Transverse colon (tissue), 4 donors: ENCODE results near the gene ACSL1. TPM values are rescaled to one million over a fixed set of nuclear protein-coding genes. Genes with fewer than 3 reads are reported as not detected.

Source experiments
- DNase-seq: peaks from one replicate; pipeline ENCODE4 v3.0.0-alpha.2; 2019
- H3K27ac ChIP-seq, 4 donors: fragments of 200-600 bp; sonication (generic); 2 replicates each; pipeline ENCODE4 v1.5.1; 2016 to 2018; ENCODE audit warnings: inconsistent platforms in 4 of 4
- H3K27me3 ChIP-seq: fragments of 200-600 bp; sonication (generic); 2 replicates; pipeline ENCODE4 v1.5.1; 2017; ENCODE audit warnings: inconsistent platforms
- H3K36me3 ChIP-seq, 4 donors: fragments of 200-600 bp; sonication (generic); 2 replicates each; pipeline ENCODE4 v1.5.1; 2017 to 2019; ENCODE audit warnings: inconsistent platforms in 4 of 4
- H3K4me1 ChIP-seq, 4 donors: fragments of 200-600 bp; sonication (generic); 2 replicates each; pipeline ENCODE4 v1.5.1; 2017 to 2020; ENCODE audit warnings: inconsistent platforms in 4 of 4
- H3K4me3 ChIP-seq, 4 donors: fragments of 200-600 bp; sonication (generic); 1 replicate in 1 of 4; 2 replicates in 3 of 4; pipeline versions ENCODE4 v1.5.1 to v1.6.1; 2017 to 2019; ENCODE audit warnings: inconsistent platforms in 4 of 4
- H3K9me3 ChIP-seq, 2 donors: fragments of 200-600 bp; sonication (generic); 2 replicates each; pipeline ENCODE4 v1.5.1; 2017 to 2019; ENCODE audit warnings: inconsistent platforms in 2 of 2
- CTCF ChIP-seq, 5 experiments: fragments of 200-600 bp in 3 of 5; fragments of 450-650 bp in 2 of 5; sonication (generic) in 3 of 5; IDR thresholded peaks; 1 replicate in 2 of 5; 2 replicates in 3 of 5; pipeline ENCODE4 v1.5.1; 2016 to 2017; ENCODE audit warnings: antibody characterized with exemption in 5 of 5, inconsistent platforms in 3 of 5, mild to moderate bottlenecking in 2 of 5, moderate library complexity in 1 of 5
- EP300 ChIP-seq: sonication (generic); formaldehyde crosslinking; IDR thresholded peaks from one replicate; pipeline ENCODE4 v1.6.1; 2017; ENCODE audit warnings: antibody characterized with exemption, low read depth
- POLR2A ChIP-seq: fragments of 450-650 bp; IDR thresholded peaks from one replicate; pipeline ENCODE4 v1.6.1; 2016; ENCODE audit warnings: antibody characterized with exemption, mild to moderate bottlenecking, moderate library complexity
- POLR2AphosphoS5 ChIP-seq, 3 donors: sonication (generic); formaldehyde crosslinking; IDR thresholded peaks; one replicate each; pipeline ENCODE4 v1.6.1; 2016; ENCODE audit warnings: antibody characterized with exemption in 3 of 3
- WGBS, 2 donors: methylation state at CpG; one replicate each; pipeline ENCODE4 v1.1.5; 2018; ENCODE audit warnings: low coverage in 1 of 2; 5-methylcytosine and 5-hydroxymethylcytosine counted together
- in situ Hi-C, 4 donors: fragments of 200-750 bp; cut with MboI; loops; one replicate each; pipeline versions ENCODE4 v1.15.0 to v1.15.1; 2017; ENCODE audit warnings: low sequenced_read_pairs in 3 of 4, low pct_ligation_motif_present in 1 of 4, low pct_unique_long_range_greater_than_20kb in 1 of 4
- intact Hi-C: fragments of 100-400 bp; cut with DNase I; formaldehyde crosslinking; loops from one replicate; pipeline ENCODE4 v1.15.1; 2023; ENCODE audit warnings: low total_unique reads
- total RNA-seq, 4 donors: library from RNA; depleted of rRNA; stranded (reverse); fragments of >200 nt; gene quantifications; one replicate each; pipeline ENCODE4 v1.1.0, GENCODE V29; 2016

Gene ACSL1
- total RNA-seq, 4 donors from 2014 or later = 20.6 to 50.0 (median 40.0) TPM

DNA sequence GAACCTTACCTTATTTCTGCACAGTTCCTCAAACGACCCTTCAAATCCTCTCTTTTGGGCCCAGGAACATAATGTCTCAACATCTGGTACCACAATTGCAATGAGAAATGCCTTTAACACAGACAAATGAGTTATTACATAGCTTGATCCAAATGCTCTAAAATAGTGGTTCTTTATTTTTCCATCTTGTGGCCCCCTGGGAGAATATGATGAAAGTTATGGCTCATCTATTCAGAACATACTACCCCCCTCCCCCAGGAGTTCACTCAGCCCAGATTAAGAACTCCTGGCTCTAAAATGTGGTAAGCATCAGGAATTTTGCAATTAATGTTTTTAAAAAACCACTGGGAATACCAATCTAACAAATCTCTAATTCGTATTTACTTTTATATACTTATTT, 68.0 kb downstream of the ACSL1 start:
- Histone ChIP-seq H3K27me3 (no peaks in the 10 kb centered on the region), H3K4me1 (no peaks in the 10 kb centered on the region), H3K36me3 (peaks cover 0 to 3% (median 0%) of the 10 kb centered on the region in 4 donors), H3K4me3 (no peak overlapping the region), H3K9me3 (no peaks in the 10 kb centered on the region), H3K27ac (no peak overlapping the region)
- in situ Hi-C loops = no loop called here
- no peak for DNase-seq
- intact Hi-C loops = no loop called here
- WGBS, 2 donors = 35 to 37% methylated on average over 2 of the region's 2 CpGs
- TF ChIP-seq EP300 (no peak), POLR2AphosphoS5 (IDR thresholded peaks at IDR 0.05) (peak in 1 of 3 donors; percentile 17)

DNA sequence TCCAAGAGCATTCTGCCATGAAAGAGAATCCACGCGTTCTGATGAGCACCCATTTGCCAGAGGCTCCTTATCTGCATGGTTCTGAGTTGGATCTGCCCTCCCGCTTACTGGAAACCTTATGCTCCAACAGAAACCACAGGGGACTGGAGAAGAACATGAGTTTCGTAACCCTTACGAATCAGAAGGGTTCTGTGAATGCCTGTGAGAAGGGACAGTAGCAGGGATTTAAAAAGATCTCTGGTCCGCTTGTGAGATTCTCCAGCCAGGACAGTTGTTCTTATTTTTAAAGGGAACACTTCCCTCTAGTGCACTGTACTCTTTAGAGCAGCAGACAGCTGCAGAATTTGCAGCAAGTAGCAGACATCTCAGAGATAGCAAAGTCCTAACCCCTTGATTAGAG, 69.4 kb downstream of the ACSL1 start:
- Histone ChIP-seq H3K27ac (peak overlapping the region in 2 of 4 donors; percentile 16 to 28), H3K4me1 (no peaks in the 10 kb centered on the region), H3K4me3 (no peak overlapping the region), H3K36me3 (peaks cover 0 to 3% (median 0%) of the 10 kb centered on the region in 4 donors), H3K9me3 (no peaks in the 10 kb centered on the region), H3K27me3 (no peaks in the 10 kb centered on the region)
- intact Hi-C loops (no loop called here), in situ Hi-C loops (no loop called here)
- DNase-seq = no peak
- WGBS, 2 donors = 88% methylated on average over 6 of the region's 6 CpGs; no CpG with 5 or more reads in 1 of the 2 donors
- TF ChIP-seq POLR2A (no peak), EP300 (no peak), CTCF (IDR thresholded peaks at IDR 0.05) (no peak), POLR2AphosphoS5 (IDR thresholded peaks at IDR 0.05) (no peak)

DNA sequence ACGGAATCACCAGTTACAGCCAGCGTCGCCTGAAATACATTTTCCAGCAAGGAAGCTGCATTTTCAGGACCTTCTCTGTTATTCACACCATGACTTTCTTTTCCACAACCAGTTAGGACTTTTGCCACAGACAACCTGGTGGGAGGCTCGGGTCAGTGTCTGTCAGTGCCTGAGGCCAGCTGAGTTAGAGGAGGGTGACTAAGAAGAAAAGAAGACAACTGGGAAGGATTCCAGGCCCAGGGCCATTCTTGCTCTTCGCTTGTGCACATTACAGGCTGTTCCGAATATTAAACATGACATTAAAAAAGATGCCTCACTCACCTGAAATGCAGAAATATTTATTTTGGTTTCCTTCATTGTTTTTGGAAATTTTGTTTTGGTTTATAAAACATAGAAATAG, 70.5 kb downstream of the ACSL1 start:
- 78 to 82% methylated on average over 4 to 6 of the region's 6 CpGs for WGBS, 2 donors
- in situ Hi-C loops = no loop called here
- intact Hi-C loops = no loop called here
- H3K4me1 ChIP-seq = no peaks in the 10 kb centered on the region
- H3K4me3 ChIP-seq = no peak overlapping the region
- H3K36me3 ChIP-seq = no peaks in the 10 kb centered on the region
- no peak for DNase-seq
- no peaks in the 10 kb centered on the region for H3K27me3 ChIP-seq
- no peak overlapping the region for H3K27ac ChIP-seq
- no peaks in the 10 kb centered on the region for H3K9me3 ChIP-seq
- TF ChIP-seq CTCF (IDR thresholded peaks at IDR 0.05) (no peak), POLR2AphosphoS5 (IDR thresholded peaks at IDR 0.05) (no peak), POLR2A (no peak), EP300 (no peak)

DNA sequence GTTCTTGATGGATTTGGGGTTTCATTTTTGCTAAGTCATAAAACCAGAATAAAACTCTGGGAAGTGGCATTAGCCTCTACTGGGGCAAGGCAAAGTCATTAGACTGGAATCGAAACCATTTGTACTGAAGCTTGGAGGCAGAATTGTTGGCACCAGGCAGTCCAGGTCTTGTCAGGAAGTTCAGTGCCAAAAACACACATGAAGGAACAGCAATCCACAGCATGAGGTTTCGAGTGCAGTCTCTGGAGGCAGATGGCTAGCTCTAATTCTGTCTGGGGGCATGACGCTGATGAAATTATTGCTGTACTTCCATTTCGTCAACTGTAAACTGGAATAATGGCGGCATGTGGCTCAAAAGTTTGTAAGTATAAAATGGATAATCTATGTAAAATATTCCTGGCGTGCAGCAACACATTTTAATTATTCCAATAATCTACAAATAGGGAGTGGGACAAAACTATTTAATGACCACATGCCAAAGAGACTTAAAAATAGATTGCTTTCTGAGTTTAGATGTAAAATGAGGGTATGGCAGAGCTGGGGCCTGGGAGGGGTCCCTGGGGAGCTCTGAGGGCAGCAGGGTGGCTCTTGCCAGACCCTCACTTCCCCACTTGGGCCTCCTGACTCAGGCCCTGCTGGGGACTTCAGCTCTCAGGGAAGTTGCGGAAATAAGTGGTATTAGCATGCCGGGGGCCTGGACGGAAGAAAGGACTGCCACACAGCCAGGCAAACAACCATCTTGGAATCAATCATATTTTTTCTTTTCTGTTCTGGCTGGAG, 73.1 kb downstream of the ACSL1 start:
- Histone ChIP-seq H3K9me3 (no peaks in the 10 kb centered on the region), H3K4me3 (no peak overlapping the region), H3K27ac (no peak overlapping the region), H3K4me1 (peaks cover 0 to 13% (median 3%) of the 10 kb centered on the region in 4 donors), H3K36me3 (no peaks in the 10 kb centered on the region), H3K27me3 (no peaks in the 10 kb centered on the region)
- TF ChIP-seq POLR2A = no peak
- no peak for TF ChIP-seq POLR2AphosphoS5 (IDR thresholded peaks at IDR 0.05)
- TF ChIP-seq CTCF (IDR thresholded peaks at IDR 0.05) = no peak
- TF ChIP-seq EP300 = no peak
- intact Hi-C loops (no loop called here), in situ Hi-C loops (no loop called here)
- WGBS, 2 donors = 90 to 93% methylated on average over 7 to 9 of the region's 9 CpGs
- no peak for DNase-seq
